Astrocyte of the spinal cord (primary cell): Measurements from ENCODE around the gene F5.

Experiments used
- DNase-seq: peaks from one replicate; pipeline ENCODE4 v3.0.0; 2011; ENCODE audit warnings: low read depth, low spot score
- H3K4me3 ChIP-seq: 2 replicates; pipeline ENCODE4 v1.5.1; 2011; ENCODE audit warnings: low read depth, mild to moderate bottlenecking, low read length, moderate library complexity
- in situ Hi-C: cut with HindIII; loops from 2 replicates; pipeline ENCODE4 v1.10.0; 2017; ENCODE audit warnings: low sequenced_read_pairs
- TF ChIP-seq, protein P1 (sequence below): IDR thresholded peaks from 2 replicates; pipeline ENCODE4 v1.5.1; 2012; ENCODE audit warnings: low read depth, mild to moderate bottlenecking, low read length, inconsistent platforms

The F5 gene

DNA sequence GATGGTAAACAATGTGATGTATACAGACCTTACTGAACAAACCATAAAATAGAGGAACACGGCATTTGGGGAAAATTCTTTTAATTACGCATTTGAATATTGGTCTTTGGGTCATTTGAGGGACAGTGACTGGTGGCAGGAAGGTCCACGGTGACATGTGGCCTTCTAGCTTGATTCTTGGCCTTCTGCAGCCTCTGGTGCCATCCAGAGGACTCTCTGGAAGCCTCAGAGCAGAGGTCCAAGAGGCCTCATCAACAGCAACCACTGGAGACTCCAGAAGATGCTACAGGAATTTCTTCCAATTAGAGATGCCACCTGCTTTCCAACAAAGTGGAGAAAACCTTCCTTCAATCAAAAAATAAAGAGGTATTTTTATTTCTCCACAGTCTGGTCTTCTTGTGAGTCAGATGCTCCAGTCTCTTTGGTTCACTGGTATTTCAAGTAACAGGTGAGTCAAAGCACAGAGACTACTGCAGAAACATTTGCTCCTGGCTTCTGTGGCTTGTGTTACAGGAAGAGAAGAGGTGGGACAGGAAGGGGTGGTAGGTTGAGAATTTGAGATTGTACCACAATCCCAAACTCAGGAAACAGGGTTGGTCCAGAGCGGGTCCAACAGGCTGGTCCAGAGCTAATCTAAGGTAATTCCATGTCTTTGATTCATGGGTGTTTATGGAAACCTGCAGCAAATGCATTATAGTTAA is 2.7 kb upstream of the F5 start:
- DNase-seq: no peak
- TF ChIP-seq, protein P1, sequence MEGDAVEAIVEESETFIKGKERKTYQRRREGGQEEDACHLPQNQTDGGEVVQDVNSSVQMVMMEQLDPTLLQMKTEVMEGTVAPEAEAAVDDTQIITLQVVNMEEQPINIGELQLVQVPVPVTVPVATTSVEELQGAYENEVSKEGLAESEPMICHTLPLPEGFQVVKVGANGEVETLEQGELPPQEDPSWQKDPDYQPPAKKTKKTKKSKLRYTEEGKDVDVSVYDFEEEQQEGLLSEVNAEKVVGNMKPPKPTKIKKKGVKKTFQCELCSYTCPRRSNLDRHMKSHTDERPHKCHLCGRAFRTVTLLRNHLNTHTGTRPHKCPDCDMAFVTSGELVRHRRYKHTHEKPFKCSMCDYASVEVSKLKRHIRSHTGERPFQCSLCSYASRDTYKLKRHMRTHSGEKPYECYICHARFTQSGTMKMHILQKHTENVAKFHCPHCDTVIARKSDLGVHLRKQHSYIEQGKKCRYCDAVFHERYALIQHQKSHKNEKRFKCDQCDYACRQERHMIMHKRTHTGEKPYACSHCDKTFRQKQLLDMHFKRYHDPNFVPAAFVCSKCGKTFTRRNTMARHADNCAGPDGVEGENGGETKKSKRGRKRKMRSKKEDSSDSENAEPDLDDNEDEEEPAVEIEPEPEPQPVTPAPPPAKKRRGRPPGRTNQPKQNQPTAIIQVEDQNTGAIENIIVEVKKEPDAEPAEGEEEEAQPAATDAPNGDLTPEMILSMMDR: no peak
- no peak overlapping the region for H3K4me3 ChIP-seq
- in situ Hi-C loops: no loop called here

GRCh38 chr1:169588112-169588511 is 1.8 kb upstream of the F5 start:
- TF ChIP-seq, protein P1: no peak
- no peak overlapping the region for H3K4me3 ChIP-seq
- no peak for DNase-seq
- in situ Hi-C loops: no loop called here

DNA sequence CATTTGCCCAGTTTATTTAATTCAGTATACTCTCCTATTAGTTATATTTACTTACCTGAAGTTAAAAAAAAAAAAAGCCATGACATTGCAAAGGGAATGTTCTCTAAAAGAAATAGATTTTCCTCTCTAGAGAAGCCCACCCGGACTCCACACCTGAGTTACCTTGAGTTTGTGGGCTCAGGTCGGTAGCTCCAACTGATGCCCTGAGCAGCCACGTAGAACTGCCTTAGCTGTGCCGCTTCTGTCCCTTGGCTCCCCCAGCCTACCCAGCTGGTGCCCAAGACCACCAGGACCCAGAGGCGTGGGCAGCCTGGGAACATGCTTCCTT is 250 bp downstream of the F5 start:
- in situ Hi-C loops: no loop called here
- DNase-seq: no peak
- H3K4me3 ChIP-seq: no peak overlapping the region
- TF ChIP-seq, protein P1: no peak

DNA sequence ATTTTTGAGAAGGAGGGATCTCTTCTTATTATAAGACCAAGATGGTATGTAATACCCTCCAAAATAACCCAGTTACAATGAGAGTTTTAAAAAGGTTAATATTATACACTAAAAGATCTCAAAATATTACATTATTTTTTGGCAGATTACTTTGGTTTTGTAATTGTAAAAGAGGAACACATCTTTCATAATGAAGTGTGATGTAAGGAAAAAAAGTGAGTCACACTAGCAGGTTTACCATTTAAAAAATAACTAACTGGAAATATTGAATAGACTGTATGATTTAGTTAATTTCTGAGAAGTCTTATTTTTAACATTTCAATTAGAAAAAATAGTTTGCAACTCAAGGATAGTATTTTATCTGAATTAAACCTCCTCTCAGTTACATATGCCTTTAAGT is 1.1 kb downstream of the F5 start:
- no peak for DNase-seq
- H3K4me3 ChIP-seq: no peak overlapping the region
- TF ChIP-seq, protein P1: no peak
- in situ Hi-C loops: no loop called here

DNA sequence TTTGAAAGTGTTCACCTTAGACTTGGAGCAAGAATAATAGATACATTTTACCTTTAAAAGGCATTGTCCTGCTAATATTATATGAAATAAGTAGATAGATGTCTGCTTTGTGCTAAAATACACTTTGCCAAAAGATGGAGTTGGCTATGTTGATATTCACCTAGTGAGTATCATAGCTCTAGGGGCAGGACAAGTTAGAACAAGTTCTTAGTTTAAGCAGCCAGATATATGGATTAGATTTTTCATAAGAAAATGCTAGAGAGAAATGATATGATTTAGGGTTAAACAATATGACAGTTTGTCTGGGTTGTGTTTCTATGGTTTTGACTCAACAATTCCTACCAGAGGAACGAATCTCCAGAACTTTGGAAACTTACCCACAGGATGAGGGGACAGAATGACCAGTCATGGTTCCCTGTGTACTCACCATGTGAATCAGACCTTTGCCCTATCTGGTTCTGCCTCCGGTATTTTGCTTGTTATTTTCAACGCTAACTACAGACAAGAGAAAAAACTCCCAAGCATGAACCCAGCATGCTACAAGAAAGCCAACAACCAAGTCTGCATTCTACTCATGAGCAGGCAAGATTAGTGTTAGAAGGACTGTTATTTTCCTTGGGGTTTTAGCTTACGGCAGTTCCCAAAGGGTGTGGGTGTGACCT is 1.7 kb downstream of the F5 start:
- in situ Hi-C loops: no loop called here
- TF ChIP-seq, protein P1: no peak
- DNase-seq: no peak
- no peak overlapping the region for H3K4me3 ChIP-seq

- TF ChIP-seq, protein P1: no peak
- no peak overlapping the region for H3K4me3 ChIP-seq
- in situ Hi-C loops: no loop called here
- no peak for DNase-seq
Measured at GRCh38 chr1:169577981-169578738, 8.1 kb downstream of the F5 start.
